ENCODE data around the gene NUDT2. TPM values are rescaled to one million over a fixed set of nuclear protein-coding genes. Genes with fewer than 3 reads are reported as not detected.
A peak's percentile ranks its signal among the peaks of the same experiment; 100 is the strongest.

The NUDT2 gene
- polyA plus RNA-seq, 1 donor from 2014 or later, result 62.6 TPM

- H3K27me3 ChIP-seq (ENCODE audit: insufficient read depth, low read depth, low read length), result peaks cover 21% of the 10 kb centered on the region
- H3K9me3 ChIP-seq (ENCODE audit: low read length), result peaks cover 8% of the 10 kb centered on the region
- peak overlapping the region; percentile 76 for H2AFZ ChIP-seq (ENCODE audit: low read depth, low read length)
- peak overlapping the region; percentile 62 for H3K4me2 ChIP-seq (ENCODE audit: low read length)
- H3K4me3 ChIP-seq (ENCODE audit: low read length), result peak overlapping the region; percentile 94
- H3K27ac ChIP-seq (ENCODE audit: low read length), result no peak overlapping the region
- peaks cover 11% of the 10 kb centered on the region for H3K36me3 ChIP-seq (ENCODE audit: insufficient read depth, low read length)
- H4K20me1 ChIP-seq (ENCODE audit: insufficient read depth), result no peaks in the 10 kb centered on the region
- TF ChIP-seq CTCF (IDR thresholded peaks at IDR 0.05; ENCODE audit: poor library complexity, severe bottlenecking) (peak; percentile 39), SMC3 (conservative IDR thresholded peaks at IDR 0.05; ENCODE audit: poor library complexity) (no peak), REST (IDR thresholded peaks at IDR 0.05; ENCODE audit: borderline replicate concordance) (no peak)
- no peaks in the 10 kb centered on the region for H3F3A ChIP-seq (ENCODE audit: insufficient read depth, low read length, poor library complexity, severe bottlenecking)
- peak overlapping the region; percentile 72 for H3K9ac ChIP-seq (ENCODE audit: low read length)
- no peaks in the 10 kb centered on the region for H3K9me2 ChIP-seq (ENCODE audit: insufficient read depth, low read length)
- no peaks in the 10 kb centered on the region for H3K79me2 ChIP-seq (replicated peaks; ENCODE audit: insufficient read depth, low read length)
Observed at GRCh38 chr9:34375901-34376595, 46.7 kb downstream of the NUDT2 start.

- peak within 1 kb of the TSS; percentile 94 for H3K4me3 ChIP-seq (ENCODE audit: low read length)
- peak within 1 kb of the TSS; percentile 62 for H3K4me2 ChIP-seq (ENCODE audit: low read length)
- no peaks in the 10 kb centered on the region for H3F3A ChIP-seq (ENCODE audit: insufficient read depth, low read length, poor library complexity, severe bottlenecking)
- H3K27ac ChIP-seq (ENCODE audit: low read length), result no peak within 1 kb of the TSS
- H4K20me1 ChIP-seq (ENCODE audit: insufficient read depth), result no peaks in the 10 kb centered on the region
- H2AFZ ChIP-seq (ENCODE audit: low read depth, low read length), result peak within 1 kb of the TSS; percentile 76
- no peaks in the 10 kb centered on the region for H3K79me2 ChIP-seq (replicated peaks; ENCODE audit: insufficient read depth, low read length)
- H3K9me3 ChIP-seq (ENCODE audit: low read length), result peaks cover 7% of the 10 kb centered on the region
- peaks cover 26% of the 10 kb centered on the region for H3K27me3 ChIP-seq (ENCODE audit: insufficient read depth, low read depth, low read length)
- peak within 1 kb of the TSS; percentile 72 for H3K9ac ChIP-seq (ENCODE audit: low read length)
- H3K9me2 ChIP-seq (ENCODE audit: insufficient read depth, low read length), result no peaks in the 10 kb centered on the region
- peaks cover 4% of the 10 kb centered on the region for H3K36me3 ChIP-seq (ENCODE audit: insufficient read depth, low read length)
- no peak for TF ChIP-seq SMC3 (conservative IDR thresholded peaks at IDR 0.05; ENCODE audit: poor library complexity)
- TF ChIP-seq EP300 (conservative IDR thresholded peaks at IDR 0.05; ENCODE audit: poor library complexity, severe bottlenecking), result peak; percentile 17
- TF ChIP-seq CTCF (IDR thresholded peaks at IDR 0.05; ENCODE audit: poor library complexity, severe bottlenecking), result peak; percentile 27
- TF ChIP-seq POLR2AphosphoS5 (IDR thresholded peaks at IDR 0.05), result peak; percentile 44
- TF ChIP-seq REST (IDR thresholded peaks at IDR 0.05; ENCODE audit: borderline replicate concordance), result peak; percentile 75
- TF ChIP-seq TAF1 (IDR thresholded peaks at IDR 0.05; ENCODE audit: low read depth), result peak; percentile 19
- TF ChIP-seq MXI1 (conservative IDR thresholded peaks at IDR 0.05; ENCODE audit: poor library complexity, severe bottlenecking), result no peak
Observed at GRCh38 chr9:34376596-34377403, 47.4 kb downstream of the NUDT2 start, which contains the start of gene MYORG. Gene MYORG, minus strand, starts transcription at chr9:34376898. Its CDS starts 3,955 bp downstream, at chr9:34372943.

Data from neural cell (in vitro differentiated cells).